Measurements from ENCODE around the gene PHLDB1. TPM values are rescaled to one million over a fixed set of nuclear protein-coding genes. Genes with fewer than 3 reads are reported as not detected.
"Not testable (repeated sequence)": the region's sequence is repeated elsewhere in the genome, so short reads cannot be mapped to it uniquely, and the experiment has no call there.

PHLDB1 gene
- total and polyA plus RNA-seq, 2 donors = 4.0 to 14.0 TPM

GRCh38 chr11:118682939-118683338 is 75.5 kb downstream of the PHLDB1 start:
- not testable (repeated sequence) for H3K27ac ChIP-seq (ENCODE audit: low read depth in 1 of 2, low read length in 1 of 2); H3K9me3 ChIP-seq (ENCODE audit: control insufficient read depth in 2 of 2, insufficient read depth in 1 of 2, low read length in 1 of 2); H3K4me1 ChIP-seq (ENCODE audit: control insufficient read depth in 2 of 2, insufficient read depth in 2 of 2, low read length in 2 of 2); H3K36me3 ChIP-seq (ENCODE audit: control insufficient read depth in 2 of 2, insufficient read depth in 2 of 2, low read length in 1 of 2); H3K4me3 ChIP-seq (ENCODE audit: low read length in 2 of 2); DNase-seq (ENCODE audit: low read depth in 6 of 9, low spot score in 9 of 9); H3K27me3 ChIP-seq (ENCODE audit: control insufficient read depth in 2 of 2, insufficient read depth in 1 of 2, low read length in 1 of 2)
- WGBS = 85% methylated on average over 6 of the region's 6 CpGs

- H3K36me3 ChIP-seq (ENCODE audit: control insufficient read depth in 2 of 2, insufficient read depth in 2 of 2, low read length in 1 of 2) = no peaks in the 10 kb centered on the region
- no peak overlapping the region for H3K27ac ChIP-seq (ENCODE audit: low read depth in 1 of 2, low read length in 1 of 2)
- DNase-seq (ENCODE audit: low read depth in 6 of 9, low spot score in 9 of 9) = no peak
- H3K9me3 ChIP-seq (ENCODE audit: control insufficient read depth in 2 of 2, insufficient read depth in 1 of 2, low read length in 1 of 2) = peaks cover 0 to 5% of the 10 kb centered on the region in 2 donors
- peaks cover 0 to 6% of the 10 kb centered on the region in 2 donors for H3K27me3 ChIP-seq (ENCODE audit: control insufficient read depth in 2 of 2, insufficient read depth in 1 of 2, low read length in 1 of 2)
- H3K4me1 ChIP-seq (ENCODE audit: control insufficient read depth in 2 of 2, insufficient read depth in 2 of 2, low read length in 2 of 2) = peaks cover 0 to under 1% of the 10 kb centered on the region in 2 donors
- 95% methylated on average over 2 of the region's 2 CpGs for WGBS
- no peak overlapping the region for H3K4me3 ChIP-seq (ENCODE audit: low read length in 2 of 2)
These were observed 76.8 kb downstream of the PHLDB1 start for GRCh38 chr11:118684187-118684586.

GRCh38 chr11:118687906-118688305 is 80.5 kb downstream of the PHLDB1 start:
- DNase-seq (ENCODE audit: low read depth in 6 of 9, low spot score in 9 of 9) = no peak
- Histone ChIP-seq H3K9me3 (ENCODE audit: control insufficient read depth in 2 of 2, insufficient read depth in 1 of 2, low read length in 1 of 2) (peaks cover 0 to 5% of the 10 kb centered on the region in 2 donors), H3K27ac (ENCODE audit: low read depth in 1 of 2, low read length in 1 of 2) (no peak overlapping the region), H3K4me3 (ENCODE audit: low read length in 2 of 2) (no peak overlapping the region), H3K4me1 (ENCODE audit: control insufficient read depth in 2 of 2, insufficient read depth in 2 of 2, low read length in 2 of 2) (peaks cover 15 to 32% of the 10 kb centered on the region in 2 donors), H3K27me3 (ENCODE audit: control insufficient read depth in 2 of 2, insufficient read depth in 1 of 2, low read length in 1 of 2) (peaks cover 0 to 11% of the 10 kb centered on the region in 2 donors), H3K36me3 (ENCODE audit: control insufficient read depth in 2 of 2, insufficient read depth in 2 of 2, low read length in 1 of 2) (no peaks in the 10 kb centered on the region)
- 78% methylated on average over 5 of the region's 5 CpGs for WGBS

- not testable (repeated sequence) for H3K36me3 ChIP-seq (ENCODE audit: control insufficient read depth in 2 of 2, insufficient read depth in 2 of 2, low read length in 1 of 2); H3K4me3 ChIP-seq (ENCODE audit: low read length in 2 of 2); H3K9me3 ChIP-seq (ENCODE audit: control insufficient read depth in 2 of 2, insufficient read depth in 1 of 2, low read length in 1 of 2); H3K27ac ChIP-seq (ENCODE audit: low read depth in 1 of 2, low read length in 1 of 2); DNase-seq (ENCODE audit: low read depth in 6 of 9, low spot score in 9 of 9)
- Histone ChIP-seq H3K4me1 (ENCODE audit: control insufficient read depth in 2 of 2, insufficient read depth in 2 of 2, low read length in 2 of 2) (peaks cover 15 to 35% of the 10 kb centered on the region in 2 donors), H3K27me3 (ENCODE audit: control insufficient read depth in 2 of 2, insufficient read depth in 1 of 2, low read length in 1 of 2) (peaks cover 0 to 11% of the 10 kb centered on the region in 2 donors)
- WGBS = 53% methylated on average over 10 of the region's 10 CpGs
These were observed 80.9 kb downstream of the PHLDB1 start for GRCh38 chr11:118688339-118688738.

- peaks cover 15 to 40% of the 10 kb centered on the region in 2 donors for H3K4me1 ChIP-seq (ENCODE audit: control insufficient read depth in 2 of 2, insufficient read depth in 2 of 2, low read length in 2 of 2)
- H3K27ac ChIP-seq (ENCODE audit: low read depth in 1 of 2, low read length in 1 of 2) = no peak overlapping the region
- H3K36me3 ChIP-seq (ENCODE audit: control insufficient read depth in 2 of 2, insufficient read depth in 2 of 2, low read length in 1 of 2) = no peaks in the 10 kb centered on the region
- WGBS = 95% methylated on average over 41 of the region's 41 CpGs
- peaks cover 0 to 11% of the 10 kb centered on the region in 2 donors for H3K27me3 ChIP-seq (ENCODE audit: control insufficient read depth in 2 of 2, insufficient read depth in 1 of 2, low read length in 1 of 2)
- no peak for DNase-seq (ENCODE audit: low read depth in 6 of 9, low spot score in 9 of 9)
- peaks cover 0 to 7% of the 10 kb centered on the region in 2 donors for H3K9me3 ChIP-seq (ENCODE audit: control insufficient read depth in 2 of 2, insufficient read depth in 1 of 2, low read length in 1 of 2)
- H3K4me3 ChIP-seq (ENCODE audit: low read length in 2 of 2) = no peak overlapping the region
These were observed 81.6 kb downstream of the PHLDB1 start for GRCh38 chr11:118688851-118689502.

GRCh38 chr11:118689503-118689851 is 82.1 kb downstream of the PHLDB1 start:
- peaks cover 15 to 45% of the 10 kb centered on the region in 2 donors for H3K4me1 ChIP-seq (ENCODE audit: control insufficient read depth in 2 of 2, insufficient read depth in 2 of 2, low read length in 2 of 2)
- H3K27me3 ChIP-seq (ENCODE audit: control insufficient read depth in 2 of 2, insufficient read depth in 1 of 2, low read length in 1 of 2) = peaks cover 0 to 11% of the 10 kb centered on the region in 2 donors
- WGBS = 20% methylated on average over 9 of the region's 9 CpGs
- no peak overlapping the region for H3K27ac ChIP-seq (ENCODE audit: low read depth in 1 of 2, low read length in 1 of 2)
- H3K36me3 ChIP-seq (ENCODE audit: control insufficient read depth in 2 of 2, insufficient read depth in 2 of 2, low read length in 1 of 2) = no peaks in the 10 kb centered on the region
- no peak overlapping the region for H3K4me3 ChIP-seq (ENCODE audit: low read length in 2 of 2)
- peaks cover 0 to 11% of the 10 kb centered on the region in 2 donors for H3K9me3 ChIP-seq (ENCODE audit: control insufficient read depth in 2 of 2, insufficient read depth in 1 of 2, low read length in 1 of 2)
- DNase-seq (ENCODE audit: low read depth in 6 of 9, low spot score in 9 of 9) = no peak

- H3K36me3 ChIP-seq (ENCODE audit: control insufficient read depth in 2 of 2, insufficient read depth in 2 of 2, low read length in 1 of 2) = no peaks in the 10 kb centered on the region
- peaks cover 0 to 11% of the 10 kb centered on the region in 2 donors for H3K27me3 ChIP-seq (ENCODE audit: control insufficient read depth in 2 of 2, insufficient read depth in 1 of 2, low read length in 1 of 2)
- peak overlapping the region; percentile 17 to 65 for H3K27ac ChIP-seq (ENCODE audit: low read depth in 1 of 2, low read length in 1 of 2)
- peaks cover 0 to 11% of the 10 kb centered on the region in 2 donors for H3K9me3 ChIP-seq (ENCODE audit: control insufficient read depth in 2 of 2, insufficient read depth in 1 of 2, low read length in 1 of 2)
- DNase-seq (ENCODE audit: low read depth in 6 of 9, low spot score in 9 of 9) = peak in 8 of 9 donors; percentile 40 to 87 (median 66)
- peak overlapping the region; percentile 26 to 36 for H3K4me3 ChIP-seq (ENCODE audit: low read length in 2 of 2)
- peaks cover 15 to 50% of the 10 kb centered on the region in 2 donors for H3K4me1 ChIP-seq (ENCODE audit: control insufficient read depth in 2 of 2, insufficient read depth in 2 of 2, low read length in 2 of 2)
- 10% methylated on average over 30 of the region's 30 CpGs for WGBS
These were observed 82.6 kb downstream of the PHLDB1 start for GRCh38 chr11:118689852-118690552.

- Histone ChIP-seq H3K36me3 (ENCODE audit: control insufficient read depth in 2 of 2, insufficient read depth in 2 of 2, low read length in 1 of 2) (no peaks in the 10 kb centered on the region), H3K27me3 (ENCODE audit: control insufficient read depth in 2 of 2, insufficient read depth in 1 of 2, low read length in 1 of 2) (peaks cover 0 to 11% of the 10 kb centered on the region in 2 donors), H3K27ac (ENCODE audit: low read depth in 1 of 2, low read length in 1 of 2) (no peak overlapping the region), H3K4me1 (ENCODE audit: control insufficient read depth in 2 of 2, insufficient read depth in 2 of 2, low read length in 2 of 2) (peaks cover 15 to 57% of the 10 kb centered on the region in 2 donors), H3K4me3 (ENCODE audit: low read length in 2 of 2) (no peak overlapping the region), H3K9me3 (ENCODE audit: control insufficient read depth in 2 of 2, insufficient read depth in 1 of 2, low read length in 1 of 2) (peaks cover 0 to 11% of the 10 kb centered on the region in 2 donors)
- WGBS = 84% methylated on average over 15 of the region's 15 CpGs
- no peak for DNase-seq (ENCODE audit: low read depth in 6 of 9, low spot score in 9 of 9)
These were observed 83.3 kb downstream of the PHLDB1 start for GRCh38 chr11:118690553-118691304.

Measured in thymus (tissue), 11 donors.